ENCODE measurements around the gene ABL1. TPM values are rescaled to one million over a fixed set of nuclear protein-coding genes. Genes with fewer than 3 reads are reported as not detected.

The ABL1 gene
- total RNA-seq, 2 experiments from 2014 or later, result 24.8 to 24.9 TPM

DNA sequence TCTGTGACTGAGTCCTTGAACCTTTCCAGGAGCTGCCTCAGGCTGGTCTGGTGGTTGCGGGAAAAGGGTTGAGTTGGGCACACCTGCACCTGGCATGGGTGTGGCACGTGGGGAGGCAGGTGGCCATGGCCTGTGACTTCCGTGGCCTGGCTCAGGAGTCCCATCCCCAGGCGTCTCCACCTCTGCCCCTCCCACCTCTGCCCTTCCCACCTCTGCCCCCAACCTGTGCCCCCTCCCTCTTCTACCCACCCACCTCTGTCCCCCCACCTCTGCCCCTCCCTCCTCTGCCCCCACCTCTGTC lies 63.4 kb downstream of the ABL1 start:
- peaks cover 2% of the 10 kb centered on the region for H3K27me3 Mint-ChIP-seq
- CTCF ChIA-PET, result no interaction called here

DNA sequence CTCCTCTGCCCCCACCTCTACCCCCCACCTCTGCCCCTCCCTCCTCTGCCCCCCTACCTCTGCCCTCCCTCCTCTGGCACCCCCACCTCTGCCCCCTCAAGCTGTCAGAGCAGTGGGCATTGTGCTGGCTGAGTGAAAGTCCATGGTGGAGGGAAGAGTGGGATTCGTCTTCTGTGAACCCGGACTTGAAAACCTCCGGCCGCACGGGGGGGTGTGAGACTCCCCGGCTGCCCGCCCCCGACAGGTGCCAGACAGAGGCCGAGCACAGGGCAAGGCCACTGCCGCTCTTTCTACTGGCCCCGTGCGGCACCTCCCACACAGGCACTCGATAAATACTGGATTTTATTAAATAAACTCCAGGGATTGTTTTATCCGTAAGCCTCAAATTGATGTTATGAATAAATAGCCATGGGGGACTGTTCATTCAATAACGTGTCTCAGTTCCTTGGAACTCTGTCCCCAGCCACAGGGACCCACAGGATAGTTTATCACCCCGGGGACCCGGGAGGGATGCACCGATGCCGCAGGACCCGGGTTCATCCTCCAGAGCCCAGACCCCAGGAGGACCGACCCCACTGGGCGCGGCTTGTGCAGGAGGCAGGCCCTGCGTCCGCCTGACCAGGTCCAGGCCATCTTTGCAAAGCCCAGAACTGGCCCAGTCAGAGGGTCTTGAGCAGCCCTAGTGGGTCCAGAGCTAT lies 64.1 kb downstream of the ABL1 start:
- Mint-ChIP-seq H3K4me1 (ENCODE audit: low read depth) (no peaks in the 10 kb centered on the region), H3K36me3 (no peaks in the 10 kb centered on the region), H3K27me3 (peaks cover 2% of the 10 kb centered on the region), H3K4me3 (no peak overlapping the region), H3K27ac (no peak overlapping the region), H3K9me3 (no peaks in the 10 kb centered on the region)
- no peak for DNase-seq
- intact Hi-C loops (cut with micrococcal nuclease), result no loop called here
- ChIA-PET CTCF (no interaction called here), POLR2A (no interaction called here)

More for the DNA sequence above, 63.4 kb downstream of the ABL1 start:
- Mint-ChIP-seq H3K36me3 (no peaks in the 10 kb centered on the region), H3K9me3 (no peaks in the 10 kb centered on the region), H3K4me1 (ENCODE audit: low read depth) (no peaks in the 10 kb centered on the region), H3K27ac (no peak overlapping the region), H3K4me3 (no peak overlapping the region)
- POLR2A ChIA-PET, result no interaction called here
- intact Hi-C loops (cut with micrococcal nuclease), result no loop called here
- DNase-seq, result no peak

DNA sequence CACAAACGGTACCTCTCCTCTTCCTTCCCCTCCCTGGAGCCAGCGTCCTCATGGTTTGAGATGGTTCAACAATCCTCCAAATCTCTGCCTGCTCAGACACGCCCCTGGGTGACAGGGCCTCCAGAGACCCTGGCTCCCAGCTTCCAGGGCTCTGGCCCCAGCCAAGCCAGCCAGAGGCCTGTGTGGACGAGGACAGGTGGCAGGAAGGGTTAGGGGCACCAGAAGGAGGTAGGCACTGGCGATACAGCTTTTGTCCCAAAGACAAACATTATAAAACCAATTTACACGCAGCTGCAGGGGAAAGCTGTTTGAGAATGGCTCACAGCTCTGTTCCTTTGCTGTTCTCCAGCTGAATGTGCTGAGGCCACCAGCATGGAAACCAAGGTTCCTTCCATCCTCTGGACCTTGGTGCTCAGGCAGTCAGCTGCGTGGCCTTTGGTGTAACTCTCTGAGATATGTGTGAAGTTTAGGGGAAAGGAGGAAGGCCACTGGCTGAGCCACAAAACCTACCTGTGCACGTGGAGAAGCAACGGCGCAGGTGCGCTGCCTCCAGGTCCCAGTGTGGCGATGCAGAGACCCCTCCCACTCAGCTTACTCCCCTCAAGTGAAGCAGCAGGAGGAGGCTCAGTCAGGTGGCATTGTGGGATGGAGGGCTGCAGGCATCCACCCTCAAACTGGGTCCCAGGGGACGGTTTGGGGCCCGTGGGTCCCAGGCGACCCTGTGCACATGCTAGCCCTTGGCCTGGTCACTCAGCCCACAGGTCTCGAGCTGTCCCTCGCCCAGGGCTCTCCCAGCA lies 65.8 kb downstream of the ABL1 start:
- CTCF ChIA-PET, result no interaction called here
- H3K36me3 Mint-ChIP-seq, result no peaks in the 10 kb centered on the region
- no peaks in the 10 kb centered on the region for H3K4me1 Mint-ChIP-seq (ENCODE audit: low read depth)
- intact Hi-C loops (cut with micrococcal nuclease), result no loop called here
- DNase-seq, result no peak
- POLR2A ChIA-PET, result no interaction called here
- H3K9me3 Mint-ChIP-seq, result no peaks in the 10 kb centered on the region
- no peak overlapping the region for H3K4me3 Mint-ChIP-seq
- H3K27ac Mint-ChIP-seq, result no peak overlapping the region
- H3K27me3 Mint-ChIP-seq, result peaks cover 2% of the 10 kb centered on the region

DNA sequence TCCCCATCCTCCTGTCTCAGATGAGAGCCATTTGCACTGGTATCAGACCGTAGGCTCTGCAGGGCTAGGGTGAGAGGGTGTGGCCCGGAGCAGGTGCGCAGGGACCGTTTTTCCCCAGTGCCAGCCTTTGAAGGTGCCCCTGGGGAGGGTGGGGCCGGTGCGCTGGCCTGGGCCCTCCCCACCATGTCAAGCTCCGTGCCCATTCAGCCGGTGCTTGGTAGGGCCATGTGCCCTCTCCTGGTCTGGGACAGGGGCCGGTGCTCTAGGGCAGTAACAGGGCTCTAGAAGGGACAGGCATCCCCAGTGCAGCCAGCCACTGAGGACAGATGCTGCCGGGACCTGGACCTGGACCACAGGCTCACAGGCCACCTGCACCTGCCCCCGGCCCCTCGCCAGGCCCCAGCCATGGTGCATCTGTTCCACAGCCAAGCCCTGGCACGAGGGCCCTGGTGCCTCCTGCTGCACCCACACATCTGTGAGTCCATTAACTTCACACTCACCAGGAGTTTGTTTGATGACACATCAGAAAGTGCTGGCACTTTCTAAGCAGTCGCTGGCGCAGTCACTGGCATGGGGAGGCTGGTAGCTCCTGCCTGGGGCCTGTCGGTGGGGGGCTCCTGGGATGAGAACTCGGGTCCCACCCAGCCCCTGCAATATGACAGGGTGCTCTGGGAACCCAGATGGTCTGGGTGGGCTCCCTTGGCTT lies 66.6 kb downstream of the ABL1 start:
- CTCF ChIA-PET, result no interaction called here

DNA sequence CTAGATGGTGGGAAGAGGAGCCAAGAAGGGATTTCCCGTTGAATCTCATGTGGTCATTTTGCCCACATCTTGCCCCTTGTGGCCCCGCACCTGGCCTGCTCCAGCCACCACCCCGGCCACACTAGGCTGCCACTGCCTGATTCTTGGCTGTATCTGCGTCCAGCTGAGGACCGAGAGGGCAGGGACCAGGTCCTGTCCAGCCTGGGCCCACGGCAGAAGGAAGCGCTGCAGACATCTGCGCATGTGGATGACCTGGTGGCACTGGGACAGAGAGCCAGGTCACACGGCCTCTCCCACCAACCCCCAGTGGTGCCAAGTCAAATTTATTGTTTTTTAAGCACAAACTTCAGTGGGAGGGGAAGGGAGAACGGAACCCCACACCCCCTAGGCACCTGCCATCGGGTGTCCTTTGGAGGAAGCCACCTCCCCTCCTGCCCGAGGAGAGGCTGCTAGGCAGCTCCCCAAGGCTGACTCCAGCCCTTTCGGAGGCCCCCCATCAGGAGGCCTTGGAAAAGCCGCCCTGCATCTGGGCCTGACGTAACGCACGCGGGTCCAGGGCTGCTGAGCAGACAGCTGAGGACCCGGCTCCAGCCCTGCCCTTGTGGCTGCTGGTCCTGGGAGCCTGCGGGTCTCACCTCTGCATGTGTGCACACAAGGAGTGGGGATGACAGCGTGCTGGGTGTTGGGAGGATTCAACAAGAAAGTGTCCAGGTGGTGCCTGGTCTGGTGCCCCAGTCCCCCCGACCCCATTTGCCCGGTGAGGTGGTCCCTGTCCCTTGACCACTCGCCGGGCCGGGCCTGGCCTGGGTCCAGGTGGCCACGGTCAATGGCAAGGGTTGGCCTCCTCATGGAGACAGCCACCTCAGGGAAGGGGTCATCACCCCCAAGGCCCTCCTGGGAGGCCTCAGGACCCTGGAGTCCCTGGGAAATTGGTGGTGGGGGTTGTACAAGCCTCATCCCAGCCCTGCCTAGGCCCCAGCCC lies 67.4 kb downstream of the ABL1 start:
- intact Hi-C loops (cut with micrococcal nuclease), result no loop called here
- Mint-ChIP-seq H3K9me3 (no peaks in the 10 kb centered on the region), H3K4me1 (ENCODE audit: low read depth) (no peaks in the 10 kb centered on the region), H3K27ac (no peak overlapping the region), H3K4me3 (no peak overlapping the region), H3K36me3 (no peaks in the 10 kb centered on the region), H3K27me3 (peaks cover 2% of the 10 kb centered on the region)
- POLR2A ChIA-PET, result no interaction called here
- DNase-seq, result no peak
- CTCF ChIA-PET, result no interaction called here

More for the DNA sequence above, 66.6 kb downstream of the ABL1 start:
- no peak for DNase-seq
- Mint-ChIP-seq H3K27ac (no peak overlapping the region), H3K36me3 (no peaks in the 10 kb centered on the region), H3K4me1 (ENCODE audit: low read depth) (no peaks in the 10 kb centered on the region), H3K4me3 (no peak overlapping the region), H3K9me3 (no peaks in the 10 kb centered on the region), H3K27me3 (peaks cover 2% of the 10 kb centered on the region)
- intact Hi-C loops (cut with micrococcal nuclease), result no loop called here
- POLR2A ChIA-PET, result no interaction called here

DNA sequence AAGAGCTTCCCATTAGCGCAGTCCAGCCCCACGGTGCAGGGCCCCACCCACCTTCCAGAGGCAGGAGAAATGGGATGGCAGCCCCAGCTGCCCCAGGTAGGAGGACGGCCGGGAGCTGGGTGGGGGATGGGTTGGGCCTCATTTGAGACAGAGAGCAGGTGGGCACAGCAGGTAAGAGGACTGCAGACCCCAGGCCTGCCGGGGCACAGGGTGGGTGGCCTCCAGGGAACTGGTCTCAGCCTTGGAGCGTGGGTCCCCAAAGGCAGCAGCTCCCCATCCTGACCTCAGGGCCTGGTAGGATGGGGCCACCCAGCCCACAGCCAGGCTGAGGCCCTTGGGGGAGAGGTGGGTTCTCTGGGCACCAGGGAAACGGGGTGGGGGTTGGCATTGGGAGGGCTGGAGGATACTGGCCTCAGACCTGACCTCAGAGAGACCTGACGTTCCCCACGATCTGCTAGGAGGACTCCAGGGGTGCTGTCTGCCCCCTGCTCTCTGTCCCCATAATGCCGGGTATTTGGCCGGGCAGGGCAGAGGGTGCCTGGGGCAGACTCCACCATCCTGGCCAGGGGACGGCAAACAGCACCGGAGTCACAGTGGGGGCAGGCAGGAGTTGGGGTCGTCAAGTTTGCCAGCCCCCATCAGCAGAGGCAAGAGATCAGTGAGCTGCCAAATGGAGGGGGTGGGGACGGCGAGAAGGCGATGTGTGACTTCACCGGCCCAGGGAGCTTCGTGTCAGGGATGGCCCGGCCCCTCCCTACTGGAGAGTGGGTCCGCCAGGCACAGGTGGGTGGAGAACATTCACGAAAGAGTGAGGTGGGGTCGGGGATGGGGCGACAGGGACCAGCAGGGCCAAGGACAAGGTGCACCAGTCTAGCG lies 68.4 kb downstream of the ABL1 start:
- Mint-ChIP-seq H3K4me3 (no peak overlapping the region), H3K27me3 (peaks cover 2% of the 10 kb centered on the region)
- CTCF ChIA-PET, result no interaction called here

DNA sequence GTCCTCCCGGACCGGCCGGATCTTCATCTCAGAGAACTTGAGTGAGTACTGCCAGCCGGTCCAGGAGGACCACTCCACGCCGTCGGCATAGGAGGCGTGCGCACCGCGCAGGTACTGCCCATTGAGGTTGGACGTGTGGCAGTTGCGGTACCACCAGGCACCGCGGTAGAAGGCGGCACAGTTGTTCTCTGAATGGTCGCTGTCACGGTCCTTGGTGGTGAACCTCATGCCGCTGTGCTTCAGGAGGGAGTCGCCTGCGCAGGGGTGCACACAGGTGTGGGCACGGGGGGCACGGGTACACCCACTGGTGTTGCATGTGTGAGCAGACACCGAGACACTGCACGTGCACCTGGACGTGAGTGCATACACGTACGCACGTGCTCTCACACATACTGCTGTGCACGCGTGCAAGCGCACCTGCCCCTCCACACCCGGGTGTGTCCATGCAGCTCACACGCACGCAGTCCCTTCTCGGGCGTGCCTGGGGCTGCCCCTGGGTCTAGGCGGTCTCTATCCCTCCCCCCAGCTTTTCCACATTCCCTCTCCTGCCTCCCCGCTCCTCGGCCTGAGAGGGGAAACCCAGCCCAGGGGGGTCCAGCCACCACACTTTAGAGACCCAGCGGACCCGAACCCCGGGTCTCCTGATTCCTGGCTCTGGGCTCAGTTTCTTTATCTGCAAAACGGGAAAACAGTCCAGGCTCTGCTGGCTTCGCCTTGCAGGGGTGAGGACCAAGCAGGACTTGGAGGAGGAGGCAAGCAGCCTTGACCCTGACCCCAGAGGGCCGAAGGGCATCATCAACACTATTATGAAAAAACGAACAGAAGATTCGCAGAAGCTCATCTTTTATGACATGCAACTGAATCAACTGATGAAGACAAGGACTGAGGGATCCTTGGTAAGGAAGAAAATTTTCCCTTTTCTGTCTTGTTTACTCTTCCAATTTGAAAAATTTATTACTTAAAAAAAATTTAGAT lies 69.3 kb downstream of the ABL1 start:
- Mint-ChIP-seq H3K4me1 (ENCODE audit: low read depth) (no peaks in the 10 kb centered on the region), H3K27me3 (peaks cover 2% of the 10 kb centered on the region), H3K4me3 (no peak overlapping the region), H3K9me3 (no peaks in the 10 kb centered on the region), H3K27ac (no peak overlapping the region), H3K36me3 (no peaks in the 10 kb centered on the region)
- CTCF ChIA-PET, result no interaction called here
- DNase-seq, result no peak
- intact Hi-C loops (cut with micrococcal nuclease), result no loop called here
- POLR2A ChIA-PET, result no interaction called here

More for the DNA sequence above, 68.4 kb downstream of the ABL1 start:
- intact Hi-C loops (cut with micrococcal nuclease), result no loop called here
- no peak for DNase-seq
- H3K36me3 Mint-ChIP-seq, result no peaks in the 10 kb centered on the region
- H3K4me1 Mint-ChIP-seq (ENCODE audit: low read depth), result no peaks in the 10 kb centered on the region
- no peak overlapping the region for H3K27ac Mint-ChIP-seq
- POLR2A ChIA-PET, result no interaction called here
- H3K9me3 Mint-ChIP-seq, result no peaks in the 10 kb centered on the region

DNA sequence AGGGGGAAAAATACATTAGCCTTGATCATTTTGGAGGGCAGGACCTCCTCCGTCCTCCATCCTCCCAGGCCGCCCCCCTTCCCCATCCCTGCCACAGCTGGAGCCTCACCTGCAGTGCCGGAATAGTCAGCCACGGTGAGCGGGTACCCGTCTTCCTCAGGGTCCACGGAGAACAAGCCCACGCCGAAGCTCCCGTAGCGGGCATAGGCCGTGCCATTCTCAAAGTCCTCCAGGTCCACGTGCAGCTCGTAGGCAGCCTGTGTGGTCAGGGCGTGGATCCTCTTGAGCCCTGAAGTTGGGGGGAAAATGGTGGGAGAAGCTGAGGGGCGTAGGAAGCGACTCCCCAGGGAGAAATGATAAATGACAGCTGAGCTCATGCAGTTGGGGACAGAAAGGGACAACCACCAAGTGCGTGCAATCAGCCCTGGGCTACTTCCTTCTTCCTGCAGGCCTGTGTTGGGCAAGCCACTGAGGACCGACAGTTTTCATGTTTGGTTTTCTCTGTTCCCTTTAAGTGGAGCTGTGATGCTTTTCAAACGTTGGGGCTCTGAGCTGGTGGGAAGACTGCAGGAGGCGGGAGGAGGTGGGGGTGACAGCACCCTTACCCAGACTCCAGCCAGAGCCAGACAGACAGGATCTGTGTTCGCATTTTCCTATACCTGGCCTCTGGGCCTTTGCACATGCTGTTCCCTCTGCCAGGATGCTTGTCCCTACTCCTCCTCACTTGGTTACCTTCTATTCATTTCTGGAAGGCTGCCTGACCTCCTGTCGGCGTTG lies 70.3 kb downstream of the ABL1 start:
- Mint-ChIP-seq H3K4me1 (ENCODE audit: low read depth) (no peaks in the 10 kb centered on the region), H3K4me3 (no peak overlapping the region), H3K27ac (no peak overlapping the region), H3K27me3 (peaks cover 2% of the 10 kb centered on the region), H3K36me3 (no peaks in the 10 kb centered on the region), H3K9me3 (no peaks in the 10 kb centered on the region)
- DNase-seq, result no peak
- POLR2A ChIA-PET, result no interaction called here
- CTCF ChIA-PET, result no interaction called here
- intact Hi-C loops (cut with micrococcal nuclease), result no loop called here

DNA sequence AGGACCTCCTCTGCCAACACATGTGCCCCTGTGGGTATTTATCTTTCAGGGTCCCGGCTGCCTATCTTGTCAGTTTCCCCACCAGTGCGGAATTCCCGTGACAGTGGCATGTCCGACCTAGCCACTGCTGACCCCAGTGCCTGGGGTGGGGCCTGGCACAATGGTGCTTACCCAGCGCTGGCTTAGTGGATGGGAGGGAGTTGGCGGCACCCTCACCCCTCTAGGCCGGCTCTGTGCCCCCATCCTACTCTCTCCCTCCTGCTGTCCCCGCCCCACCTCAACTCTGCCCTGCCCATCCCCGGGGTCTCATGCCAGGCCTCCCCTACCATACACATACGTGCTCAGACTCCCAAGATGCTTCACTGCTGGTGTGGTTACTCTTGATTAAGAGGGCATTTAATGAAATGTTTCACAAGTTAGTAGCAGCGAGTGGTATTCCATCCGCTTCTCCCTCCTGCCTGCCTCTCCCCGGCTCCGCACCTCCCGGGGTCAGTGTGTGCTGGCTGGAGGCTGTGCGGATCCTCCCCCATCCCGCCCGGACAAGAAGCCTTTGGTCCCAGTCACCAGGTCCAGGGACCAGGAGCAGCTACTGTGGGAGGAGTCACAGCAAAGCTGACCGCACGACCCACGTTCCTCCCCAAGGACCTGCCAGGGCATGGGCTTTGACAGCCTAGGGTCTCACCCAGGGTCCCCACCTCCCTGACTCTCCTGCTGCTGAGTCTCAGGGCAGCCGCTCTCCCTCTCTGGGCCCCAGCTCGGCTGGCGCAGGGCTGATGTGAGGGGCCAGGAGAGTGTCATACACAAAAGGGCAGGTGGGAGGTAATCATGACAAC lies 71.1 kb downstream of the ABL1 start:
- H3K4me1 Mint-ChIP-seq (ENCODE audit: low read depth), result no peaks in the 10 kb centered on the region
- DNase-seq, result no peak
- H3K36me3 Mint-ChIP-seq, result no peaks in the 10 kb centered on the region
- intact Hi-C loops (cut with micrococcal nuclease), result no loop called here
- CTCF ChIA-PET, result no interaction called here
- POLR2A ChIA-PET, result no interaction called here
- no peak overlapping the region for H3K4me3 Mint-ChIP-seq
- no peaks in the 10 kb centered on the region for H3K27me3 Mint-ChIP-seq
- H3K9me3 Mint-ChIP-seq, result no peaks in the 10 kb centered on the region
- H3K27ac Mint-ChIP-seq, result no peak overlapping the region
